ENCODE measurements around the gene DBN1. TPM values are rescaled to one million over a fixed set of nuclear protein-coding genes. Genes with fewer than 3 reads are reported as not detected.

DBN1 gene
- total and polyA plus RNA-seq, 2 of the 8 experiments (the other 6 are each of a cell fraction or from before 2014, with no cell fraction given) = 168 to 333 TPM

DNA sequence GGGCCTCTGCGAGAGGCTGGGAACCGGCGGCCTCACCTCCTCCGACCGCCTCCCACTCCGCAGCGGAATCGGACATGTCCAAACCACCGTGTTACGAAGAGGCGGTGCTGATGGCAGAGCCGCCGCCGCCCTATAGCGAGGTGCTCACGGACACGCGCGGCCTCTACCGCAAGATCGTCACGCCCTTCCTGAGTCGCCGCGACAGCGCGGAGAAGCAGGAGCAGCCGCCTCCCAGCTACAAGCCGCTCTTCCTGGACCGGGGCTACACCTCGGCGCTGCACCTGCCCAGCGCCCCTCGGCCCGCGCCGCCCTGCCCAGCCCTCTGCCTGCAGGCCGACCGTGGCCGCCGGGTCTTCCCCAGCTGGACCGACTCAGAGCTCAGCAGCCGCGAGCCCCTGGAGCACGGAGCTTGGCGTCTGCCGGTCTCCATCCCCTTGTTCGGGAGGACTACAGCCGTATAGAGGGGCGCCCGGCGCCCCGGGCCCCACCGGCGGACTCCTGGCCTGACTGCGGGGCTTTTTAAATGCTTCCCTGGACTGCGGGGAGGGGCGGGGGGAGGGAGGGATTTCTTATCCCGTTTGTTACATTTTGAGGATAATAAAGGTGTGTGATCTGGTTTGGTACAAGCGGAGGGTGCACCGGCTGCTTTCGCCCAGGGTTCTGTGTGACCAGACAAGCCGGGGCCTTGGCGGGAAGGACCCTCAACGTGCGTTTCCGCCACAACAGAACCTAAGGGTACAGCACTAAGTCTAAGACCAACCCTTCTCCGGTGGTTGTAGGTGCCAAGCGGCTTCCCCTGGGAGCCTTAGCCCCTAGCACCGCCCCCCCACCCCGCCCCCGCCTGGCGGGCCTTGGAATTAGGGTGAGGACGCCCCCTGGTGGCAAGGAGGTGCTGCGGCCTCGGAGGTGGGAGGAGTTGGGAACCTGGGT is 17.5 kb downstream of the DBN1 start:
- FAIRE-seq (no peak), DNase-seq (ENCODE audit: low read depth in 1 of 2, low spot score in 2 of 2) (peak; percentile 84 to 96)
- peak overlapping the region; percentile 92 for H4K8ac ChIP-seq (ENCODE audit: extremely low read depth, insufficient read depth, low read length)
- ChIA-PET POLR2A (ENCODE audit: partially characterized antibody) (interaction anchor here (0.5 to 67.5 kb wide), 30 partner anchors 13 to 678 kb away, joined by 3 to 3349 read pairs (median 8); partner anchors contain the start of genes DBN1, DOK3, F12 and GRK6), CTCF (ENCODE audit: partially characterized antibody) (interaction anchor here (0.9 to 23.6 kb wide), 24 partner anchors 10 to 147 kb away, joined by 3 to 430 read pairs (median 10); partner anchors contain the start of genes DBN1, DDX41, F12 and MXD3)
- H3K4me2 ChIP-seq (ENCODE audit: insufficient read depth in 1 of 2, low read depth in 2 of 2, low read length in 2 of 2) = peak overlapping the region; percentile 64 to 93
- peak overlapping the region; percentile 89 for H3K18ac ChIP-seq (ENCODE audit: extremely low read depth, low read length)
- H2BK5ac ChIP-seq (ENCODE audit: low read depth, low read length) = peak overlapping the region; percentile 89
- peaks cover 0 to 20% (median 10%) of the 10 kb centered on the region in 4 experiments; a peak in 6 of 7 replicates for H3K4me1 ChIP-seq (replicated peaks in 1 of 4; ENCODE audit: control insufficient read depth in 3 of 4, insufficient read depth in 4 of 4, low read length in 3 of 4)
- H3K4me3 ChIP-seq (ENCODE audit: extremely low read depth in 1 of 4, insufficient read depth in 2 of 4, low read depth in 3 of 4, low read length in 4 of 4) = peak overlapping the region; percentile 47 to 86 (median 81)
- no peak overlapping the region for H2AK5ac ChIP-seq (ENCODE audit: low read depth, low read length)
- no peaks in the 10 kb centered on the region; the same call in 1 of the 2 replicates for H3K79me1 ChIP-seq (ENCODE audit: low read depth, low read length)
- H2BK15ac ChIP-seq (ENCODE audit: low read length) = 0 out of 2 replicates have a peak overlapping the region, but pooled peaks have one; percentile 2
- H3K14ac ChIP-seq (ENCODE audit: insufficient read length) = no peak overlapping the region
- H3K23ac ChIP-seq (ENCODE audit: insufficient read length) = no peak overlapping the region
- H3K9ac ChIP-seq (replicated peaks in 1 of 4; ENCODE audit: extremely low read depth in 1 of 4, low read depth in 3 of 4, low read length in 3 of 4) = peak overlapping the region; percentile 32 to 90 (median 82)
- H4K5ac ChIP-seq (ENCODE audit: insufficient read length, low read depth, low read length) = peak overlapping the region; percentile 87
- H4K20me1 ChIP-seq (replicated peaks in 1 of 2; ENCODE audit: control insufficient read depth in 1 of 2, insufficient read depth in 2 of 2, low read length in 2 of 2) = peaks cover 28 to 32% of the 10 kb centered on the region in 2 experiments
- peaks cover 0 to 9% (median 6%) of the 10 kb centered on the region in 4 experiments; a peak in 2 of 7 replicates for H3K27me3 ChIP-seq (replicated peaks in 1 of 4; ENCODE audit: control insufficient read depth in 3 of 4, extremely low read depth in 1 of 4, insufficient read depth in 3 of 4, low read length in 3 of 4)
- H3K4ac ChIP-seq (replicated peaks; ENCODE audit: insufficient read length, low read depth, low read length) = peak overlapping the region; percentile 97
- peak overlapping the region; percentile 86 for H4K91ac ChIP-seq (replicated peaks; ENCODE audit: insufficient read length, low read length)
- peaks cover 15% of the 10 kb centered on the region; the same call in 1 of the 2 replicates for H3K23me2 ChIP-seq (ENCODE audit: low read depth, low read length)
- H3K36me3 ChIP-seq (ENCODE audit: control insufficient read depth in 2 of 4, insufficient read depth in 4 of 4, low read length in 3 of 4) = peaks cover 16 to 40% (median 33%) of the 10 kb centered on the region in 4 experiments
- H3K56ac ChIP-seq (replicated peaks; ENCODE audit: insufficient read length, low read depth, low read length) = peak overlapping the region; percentile 88
- no peak overlapping the region for H2BK20ac ChIP-seq (ENCODE audit: low read length)
- no peak overlapping the region for H2BK120ac ChIP-seq (replicated peaks; ENCODE audit: low read depth, low read length)
- no peak overlapping the region for H2AFZ ChIP-seq (ENCODE audit: low read length)
- H3K79me2 ChIP-seq (ENCODE audit: control insufficient read depth in 1 of 2, insufficient read depth in 2 of 2, low read length in 2 of 2) = no peaks in the 10 kb centered on the region
- H3K27ac ChIP-seq (ENCODE audit: low read depth, low read length) = peak overlapping the region; percentile 69
- no peak overlapping the region for H2BK12ac ChIP-seq (ENCODE audit: low read depth, low read length)
- 2% methylated on average over 63 of the region's 76 CpGs; no CpG with 5 or more reads in 1 of the 2 experiments for WGBS, 2 experiments (ENCODE audit: extremely low coverage in 1 of 2, insufficient coverage in 1 of 2, insufficient read length in 1 of 2, insufficient replicate concordance in 2 of 2, low coverage in 1 of 2, low lambda C conversion rate in 2 of 2, missing lambda C conversion rate in 1 of 2)
- H3K9me3 ChIP-seq (ENCODE audit: insufficient read depth in 2 of 2, low read depth in 1 of 2, low read length in 1 of 2) = no peaks in the 10 kb centered on the region
- TF ChIP-seq EGR1 (IDR thresholded peaks at IDR 0.05; ENCODE audit: borderline replicate concordance, low read depth, low read length) (peak; percentile 91), POLR2AphosphoS5 (IDR thresholded peaks at IDR 0.05; ENCODE audit: low read depth, low read length) (peak; percentile 81), EZH2 (IDR thresholded peaks at IDR 0.05; ENCODE audit: low read depth, low read length, severe bottlenecking) (no peak), SP4 (IDR thresholded peaks at IDR 0.05; ENCODE audit: low read length) (no peak; the same call in 1 of the 2 replicates), CTBP2 (IDR thresholded peaks at IDR 0.05; ENCODE audit: borderline replicate concordance, insufficient read depth, insufficient read length, low read length) (no peak), FOSL1 (IDR thresholded peaks at IDR 0.05; ENCODE audit: insufficient read depth, low read depth, low read length) (no peak)
- TF ChIP-seq, protein P1, sequence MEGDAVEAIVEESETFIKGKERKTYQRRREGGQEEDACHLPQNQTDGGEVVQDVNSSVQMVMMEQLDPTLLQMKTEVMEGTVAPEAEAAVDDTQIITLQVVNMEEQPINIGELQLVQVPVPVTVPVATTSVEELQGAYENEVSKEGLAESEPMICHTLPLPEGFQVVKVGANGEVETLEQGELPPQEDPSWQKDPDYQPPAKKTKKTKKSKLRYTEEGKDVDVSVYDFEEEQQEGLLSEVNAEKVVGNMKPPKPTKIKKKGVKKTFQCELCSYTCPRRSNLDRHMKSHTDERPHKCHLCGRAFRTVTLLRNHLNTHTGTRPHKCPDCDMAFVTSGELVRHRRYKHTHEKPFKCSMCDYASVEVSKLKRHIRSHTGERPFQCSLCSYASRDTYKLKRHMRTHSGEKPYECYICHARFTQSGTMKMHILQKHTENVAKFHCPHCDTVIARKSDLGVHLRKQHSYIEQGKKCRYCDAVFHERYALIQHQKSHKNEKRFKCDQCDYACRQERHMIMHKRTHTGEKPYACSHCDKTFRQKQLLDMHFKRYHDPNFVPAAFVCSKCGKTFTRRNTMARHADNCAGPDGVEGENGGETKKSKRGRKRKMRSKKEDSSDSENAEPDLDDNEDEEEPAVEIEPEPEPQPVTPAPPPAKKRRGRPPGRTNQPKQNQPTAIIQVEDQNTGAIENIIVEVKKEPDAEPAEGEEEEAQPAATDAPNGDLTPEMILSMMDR (IDR thresholded peaks at IDR 0.05; ENCODE audit: control extremely low read depth in 1 of 3, insufficient read depth in 1 of 3, low read depth in 1 of 3, low read length in 3 of 3) = peak in 2 of 3 experiments; percentile 82 to 100; a peak in 3 of 4 replicates
